GM21526 (cell line): ENCODE data around the gene ZNF606.

Source experiments
- ATAC-seq: cut with Tn5 transposase; IDR thresholded peaks from one replicate; pipeline ENCODE4 v1.9.1; 2021; ENCODE audit warnings: moderate library complexity; ENCODE audit not compliant: unreplicated experiment, low FRiP score

ZNF606 gene

GRCh38 chr19:58002384-58003173, at the start of gene ZNF606:
Gene ZNF606, minus strand, starts transcription at chr19:58002820. Its CDS starts 1,501 bp downstream, at chr19:58001319.
- peak; percentile 90 for ATAC-seq

DNA sequence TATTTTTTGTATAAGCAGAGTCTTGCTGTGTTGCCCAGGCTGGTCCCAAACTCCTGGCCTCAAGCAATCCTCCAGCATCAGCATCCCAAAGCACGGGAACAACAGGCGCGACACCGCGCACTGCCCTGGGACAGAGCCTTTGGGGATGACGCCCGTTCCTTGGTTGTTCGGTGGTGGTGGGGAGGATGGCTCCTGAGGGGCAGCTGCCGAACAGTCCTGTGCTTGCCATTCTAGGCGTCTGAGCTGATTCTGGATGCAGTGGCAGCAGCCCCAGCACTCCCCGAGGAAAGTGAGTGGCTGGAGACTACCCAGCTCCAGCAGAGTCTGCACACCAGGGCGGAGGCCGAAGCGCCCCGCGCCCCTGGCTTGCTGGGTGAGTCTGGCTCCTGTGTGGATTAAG, 49.6 kb upstream of the ZNF606 start:
- ATAC-seq, result no peak

GRCh38 chr19:58047672-58048071, 45.1 kb upstream of the ZNF606 start:
- no peak for ATAC-seq

GRCh38 chr19:58046856-58047255, 44.2 kb upstream of the ZNF606 start:
- no peak for ATAC-seq

DNA sequence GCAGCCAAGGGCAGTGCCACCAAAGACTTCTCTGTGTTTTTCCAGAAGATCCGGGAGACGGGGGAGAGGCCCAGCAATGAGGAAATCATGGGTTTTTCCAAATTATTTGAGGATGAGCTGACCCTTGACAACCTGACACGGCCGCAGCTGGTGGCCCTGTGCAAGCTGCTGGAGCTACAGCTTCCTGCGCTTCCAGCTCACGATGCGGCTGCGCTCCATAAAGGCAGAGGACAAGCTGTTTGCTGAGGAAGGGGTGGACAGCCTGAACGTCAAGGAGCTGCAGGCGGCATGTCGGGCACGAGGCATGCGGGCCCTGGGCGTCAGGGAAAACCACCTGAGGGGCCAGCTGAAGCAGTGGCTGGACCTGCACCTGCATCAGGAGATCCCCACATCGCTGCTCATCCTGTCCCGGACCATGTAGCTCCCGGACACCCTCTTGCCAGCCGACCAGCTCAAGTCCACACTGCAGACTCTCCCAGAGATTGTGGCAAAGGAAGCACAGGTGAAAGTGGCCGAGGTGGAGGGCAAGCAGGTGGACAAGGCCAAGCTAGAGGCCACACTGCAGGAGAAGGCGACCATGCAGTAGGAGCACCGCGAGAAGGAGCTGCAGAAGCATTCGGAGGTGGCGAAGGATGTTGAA, 42.9 kb upstream of the ZNF606 start:
- ATAC-seq, result no peak

- no peak for ATAC-seq
Measured at GRCh38 chr19:58044886-58045285, 42.3 kb upstream of the ZNF606 start.

DNA sequence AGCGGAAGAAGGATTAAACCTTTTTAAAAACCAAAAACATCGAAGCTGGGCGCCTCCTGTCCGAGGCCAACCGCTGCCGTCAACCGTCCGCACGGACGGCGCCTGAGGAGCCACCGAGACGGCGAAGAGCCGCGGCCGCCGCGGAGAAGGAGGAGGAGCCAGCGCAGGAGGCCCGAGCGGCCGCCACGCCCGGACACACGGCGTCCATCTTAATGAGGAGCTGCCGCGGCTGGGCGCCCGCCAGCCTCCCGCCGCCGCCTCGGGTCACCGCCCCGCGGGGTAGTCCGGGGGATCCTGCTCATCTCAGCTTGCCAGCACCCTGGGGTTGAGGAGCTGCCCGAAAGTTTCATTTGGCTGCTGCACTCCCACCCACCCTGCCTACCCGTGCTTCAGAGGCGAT, 41.8 kb upstream of the ZNF606 start:
- ATAC-seq, result no peak

GRCh38 chr19:58042495-58043340, 40.1 kb upstream of the ZNF606 start:
- no peak for ATAC-seq

DNA sequence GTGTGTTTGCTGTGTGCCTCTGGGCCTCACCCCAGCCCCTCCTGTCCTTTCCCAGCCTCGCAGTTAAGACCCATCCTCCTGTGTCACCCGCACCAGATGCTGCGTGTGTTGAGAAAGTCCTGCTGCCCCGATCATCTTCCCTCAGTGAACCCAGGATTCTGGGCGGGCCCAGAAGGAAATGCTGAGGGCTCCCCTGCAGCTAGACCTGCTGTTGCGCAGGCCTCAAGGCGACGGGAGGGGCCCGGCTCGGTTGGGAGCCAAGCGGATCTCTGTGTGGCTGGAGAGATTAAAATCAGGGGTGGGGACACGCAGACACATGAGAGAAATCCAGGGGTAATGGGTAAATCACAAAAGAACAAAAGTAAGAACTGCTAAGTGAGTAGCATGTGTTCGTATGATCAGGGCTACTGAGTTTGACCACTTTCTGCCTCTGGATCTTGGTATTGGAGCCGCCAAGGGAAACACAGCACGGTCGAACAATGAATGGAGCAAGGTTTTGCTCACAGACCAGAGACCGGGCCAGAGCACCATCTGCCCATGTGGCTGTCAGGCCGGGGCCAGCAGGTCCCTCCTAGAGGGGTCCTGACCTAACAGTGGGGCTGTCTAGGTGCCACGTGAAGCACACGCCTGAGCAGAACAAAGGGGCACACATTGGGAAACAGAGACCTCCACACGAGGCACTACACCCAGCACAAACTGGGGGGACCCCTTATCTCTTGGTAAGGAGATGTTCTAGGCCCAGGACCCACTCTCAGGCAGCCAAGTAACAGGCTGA, 38.3 kb upstream of the ZNF606 start:
- ATAC-seq, result no peak

DNA sequence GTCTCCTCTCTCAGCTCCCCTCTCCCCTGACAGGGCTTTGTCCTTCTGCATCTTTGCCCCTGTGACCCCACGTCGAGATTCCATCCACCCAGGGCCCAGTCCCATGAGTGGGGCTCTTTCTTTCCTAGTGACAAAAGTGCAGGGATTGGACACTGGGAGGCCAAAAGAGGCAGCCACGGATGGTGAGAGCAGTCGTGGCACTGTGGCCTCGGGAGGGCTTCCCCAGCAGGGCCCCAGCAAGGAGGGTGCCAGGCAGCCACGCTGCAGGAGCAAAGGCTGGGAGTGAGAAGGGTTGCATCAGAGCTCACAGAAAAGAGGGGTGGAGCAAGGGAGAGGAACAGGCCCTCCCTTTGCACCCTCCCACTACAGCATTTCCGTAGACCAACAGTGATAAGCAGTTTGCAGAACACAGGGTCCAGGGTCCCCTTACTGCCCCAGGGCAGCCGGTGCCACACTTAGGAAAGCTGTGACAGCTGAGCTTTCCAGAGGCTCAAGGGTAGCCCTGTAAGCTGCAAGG, 36.1 kb upstream of the ZNF606 start:
- ATAC-seq, result no peak

DNA sequence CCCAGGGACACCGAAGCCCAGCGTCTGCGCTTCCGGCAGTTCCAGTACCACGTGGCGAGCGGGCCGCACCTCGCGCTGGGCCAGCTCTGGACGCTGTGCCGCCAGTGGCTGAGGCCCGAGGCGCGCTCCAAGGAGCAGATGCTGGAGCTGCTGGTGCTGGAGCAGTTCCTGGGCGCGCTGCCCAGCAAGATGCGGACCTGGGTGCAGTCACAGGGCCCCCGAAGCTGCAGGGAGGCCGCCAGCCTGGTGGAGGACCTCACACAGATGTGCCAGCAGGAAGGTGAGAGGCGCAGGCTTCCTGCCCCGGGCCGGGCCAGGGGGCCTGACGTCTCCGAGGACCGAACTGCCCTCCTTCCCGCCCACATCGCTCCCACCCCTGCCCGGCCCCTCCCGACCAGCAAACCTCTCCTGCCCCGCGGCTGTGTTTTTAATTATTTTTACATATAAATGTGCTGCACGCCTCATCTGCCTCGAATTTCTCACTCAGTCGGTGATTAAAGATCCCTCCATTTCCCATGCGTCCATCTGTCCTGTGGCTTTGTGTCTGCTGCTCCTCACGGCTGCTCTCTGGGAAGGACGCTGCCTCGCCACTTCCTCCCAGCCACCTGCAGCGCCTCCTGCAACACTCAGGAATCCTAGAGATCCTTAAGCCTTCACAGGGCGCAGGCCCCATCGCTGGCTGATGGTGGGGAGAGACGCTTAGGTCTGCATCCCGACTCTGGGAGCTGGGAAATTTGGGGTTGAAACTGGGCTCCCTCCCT, 35.5 kb upstream of the ZNF606 start:
- no peak for ATAC-seq

GRCh38 chr19:58035863-58036262, 33.2 kb upstream of the ZNF606 start:
- no peak for ATAC-seq

- no peak for ATAC-seq
Measured at GRCh38 chr19:58034477-58034793, 31.8 kb upstream of the ZNF606 start.

GRCh38 chr19:58033741-58034476, 31.3 kb upstream of the ZNF606 start, which contains the start of gene ZSCAN1:
Gene ZSCAN1, plus strand, starts transcription at chr19:58034025. Its CDS starts 3,812 bp downstream, at chr19:58037837.
- ATAC-seq, result no peak

- ATAC-seq, result no peak
Measured at GRCh38 chr19:58024661-58025060, 22.0 kb upstream of the ZNF606 start.

DNA sequence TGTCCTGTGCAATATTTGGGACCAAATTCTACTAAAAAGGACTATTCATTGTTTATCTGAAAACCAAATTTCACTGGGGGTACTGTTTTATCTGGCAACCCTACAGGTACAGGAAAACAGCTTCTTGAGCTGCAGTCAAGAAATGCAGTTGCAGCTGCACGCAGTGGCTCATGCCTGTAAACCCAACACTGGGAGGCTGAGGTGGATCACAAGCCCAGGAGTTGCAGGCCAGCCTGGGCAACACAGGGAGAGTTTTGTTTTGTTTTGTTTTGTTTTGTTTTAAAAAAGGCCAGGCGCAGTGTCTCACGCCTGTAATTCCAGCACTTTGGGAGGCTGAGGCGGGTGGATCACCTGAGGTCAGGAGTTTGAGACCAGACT, 19.7 kb upstream of the ZNF606 start:
- ATAC-seq, result no peak

GRCh38 chr19:58021541-58022282, 19.1 kb upstream of the ZNF606 start:
- ATAC-seq, result no peak

DNA sequence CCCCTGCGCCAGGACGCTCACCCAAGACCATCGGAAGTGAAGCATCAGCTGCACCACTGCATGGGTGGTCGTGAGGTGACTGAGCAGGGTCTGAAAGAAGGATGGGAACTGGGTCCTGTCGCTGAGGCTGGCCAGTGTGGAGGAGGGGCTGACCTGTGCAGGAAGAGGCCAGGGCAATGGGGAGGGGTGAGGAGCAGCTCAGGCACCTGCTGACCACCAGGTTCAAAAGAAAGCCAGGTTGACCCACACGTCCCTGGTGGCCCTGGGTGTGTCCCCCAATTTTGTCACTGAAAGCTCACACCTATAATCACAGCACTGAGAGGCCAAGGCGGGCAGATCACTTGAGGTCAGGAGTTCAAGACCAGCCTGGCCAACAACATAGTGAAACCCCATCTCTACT, 17.5 kb upstream of the ZNF606 start:
- ATAC-seq, result no peak
